ENCODE data around the gene CGREF1.

Gene CGREF1

DNA sequence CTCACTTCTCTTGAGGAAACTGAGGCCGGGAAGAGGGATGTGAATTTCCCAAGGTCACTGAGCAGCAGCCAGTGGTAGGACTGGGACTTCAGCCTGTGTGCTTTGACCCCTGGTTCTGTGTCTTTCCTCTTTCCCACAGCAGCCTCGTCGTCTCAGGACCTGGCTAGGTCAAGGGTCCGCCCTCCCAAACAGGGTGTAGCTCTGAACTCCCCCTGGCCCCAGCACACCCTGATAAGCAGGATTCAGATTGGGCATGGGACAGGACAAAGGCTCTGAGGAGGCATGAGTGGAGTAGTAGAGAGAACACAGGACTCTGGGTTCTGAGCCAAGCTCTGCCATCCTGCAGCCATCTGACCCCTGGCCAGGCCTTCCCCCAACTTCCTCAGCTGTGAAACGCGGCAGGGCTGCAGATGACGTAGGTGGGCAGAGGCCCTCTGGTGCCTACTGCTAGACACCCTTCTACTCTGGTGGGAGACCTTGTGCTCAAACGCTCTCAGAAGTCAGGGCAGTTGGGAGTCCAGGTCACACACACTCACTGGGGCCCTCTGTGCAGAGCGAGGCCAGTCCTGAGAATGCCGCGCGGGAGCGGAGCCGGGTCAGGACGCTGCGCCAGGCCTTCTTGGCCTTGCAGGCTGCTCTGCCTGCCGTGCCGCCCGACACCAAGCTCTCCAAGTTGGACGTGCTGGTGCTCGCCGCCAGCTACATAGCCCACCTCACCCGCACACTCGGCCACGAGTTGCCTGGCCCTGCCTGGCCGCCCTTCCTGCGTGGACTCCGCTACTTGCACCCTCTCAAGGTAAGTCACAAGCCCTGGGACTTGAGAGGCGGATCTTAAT, 30.9 kb upstream of the CGREF1 start:
- Histone ChIP-seq H3K9me3 (no peaks in the 10 kb centered on the region), H3K4me1 (no peaks in the 10 kb centered on the region), H3K4me3 (ENCODE audit: low read depth, low read length) (no peak overlapping the region), H3K36me3 (no peaks in the 10 kb centered on the region), H3K27me3 (no peaks in the 10 kb centered on the region)
- TF ChIP-seq, protein P1, sequence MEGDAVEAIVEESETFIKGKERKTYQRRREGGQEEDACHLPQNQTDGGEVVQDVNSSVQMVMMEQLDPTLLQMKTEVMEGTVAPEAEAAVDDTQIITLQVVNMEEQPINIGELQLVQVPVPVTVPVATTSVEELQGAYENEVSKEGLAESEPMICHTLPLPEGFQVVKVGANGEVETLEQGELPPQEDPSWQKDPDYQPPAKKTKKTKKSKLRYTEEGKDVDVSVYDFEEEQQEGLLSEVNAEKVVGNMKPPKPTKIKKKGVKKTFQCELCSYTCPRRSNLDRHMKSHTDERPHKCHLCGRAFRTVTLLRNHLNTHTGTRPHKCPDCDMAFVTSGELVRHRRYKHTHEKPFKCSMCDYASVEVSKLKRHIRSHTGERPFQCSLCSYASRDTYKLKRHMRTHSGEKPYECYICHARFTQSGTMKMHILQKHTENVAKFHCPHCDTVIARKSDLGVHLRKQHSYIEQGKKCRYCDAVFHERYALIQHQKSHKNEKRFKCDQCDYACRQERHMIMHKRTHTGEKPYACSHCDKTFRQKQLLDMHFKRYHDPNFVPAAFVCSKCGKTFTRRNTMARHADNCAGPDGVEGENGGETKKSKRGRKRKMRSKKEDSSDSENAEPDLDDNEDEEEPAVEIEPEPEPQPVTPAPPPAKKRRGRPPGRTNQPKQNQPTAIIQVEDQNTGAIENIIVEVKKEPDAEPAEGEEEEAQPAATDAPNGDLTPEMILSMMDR (IDR thresholded peaks at IDR 0.05; ENCODE audit: low read depth, low read length) = no peak
- no peak for DNase-seq

DNA sequence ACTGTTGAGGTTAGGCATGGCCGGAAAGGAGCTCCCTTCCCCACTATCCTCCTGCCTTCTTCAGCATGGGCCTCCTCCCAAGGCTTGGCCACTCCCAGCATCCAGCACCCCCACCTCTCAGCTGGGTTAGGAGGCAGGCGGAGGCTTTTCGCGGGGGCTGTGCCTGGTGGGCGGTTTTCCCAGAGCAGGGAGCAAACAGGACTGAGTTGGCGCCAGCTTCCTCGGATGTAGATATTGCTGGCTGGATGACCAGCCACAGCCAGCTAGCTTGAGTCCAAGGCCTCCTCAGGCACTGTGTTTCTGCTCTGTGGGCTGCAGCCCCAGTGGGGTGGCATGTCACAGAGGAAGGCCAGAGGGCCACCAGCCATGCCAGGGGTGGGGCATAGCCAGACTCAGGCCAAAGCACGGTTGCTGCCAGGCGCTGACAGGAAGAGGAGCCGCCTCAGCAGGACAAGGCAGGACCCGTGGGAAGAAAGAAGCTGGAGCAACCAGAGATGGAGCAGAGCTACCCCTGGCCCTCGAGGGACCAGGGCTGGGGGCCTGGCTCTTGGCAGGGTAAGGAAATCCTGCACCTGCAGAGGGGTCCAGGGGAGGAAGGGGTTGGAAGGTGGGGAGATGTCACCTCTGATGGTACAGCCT, 30.0 kb upstream of the CGREF1 start, which contains the start of gene TCF23:
TCF23 (plus strand) TSS at position 204 of the 639 bp plus-strand sequence; CDS start at position 334, 130 bp downstream.
- no peak for DNase-seq
- TF ChIP-seq, protein P1 (IDR thresholded peaks at IDR 0.05; ENCODE audit: low read depth, low read length) = no peak
- no peak within 1 kb of the TSS for H3K4me3 ChIP-seq (ENCODE audit: low read depth, low read length)
- no peaks in the 10 kb centered on the region for H3K9me3 ChIP-seq
- no peaks in the 10 kb centered on the region for H3K4me1 ChIP-seq
- no peaks in the 10 kb centered on the region for H3K27me3 ChIP-seq
- H3K36me3 ChIP-seq = no peaks in the 10 kb centered on the region

DNA sequence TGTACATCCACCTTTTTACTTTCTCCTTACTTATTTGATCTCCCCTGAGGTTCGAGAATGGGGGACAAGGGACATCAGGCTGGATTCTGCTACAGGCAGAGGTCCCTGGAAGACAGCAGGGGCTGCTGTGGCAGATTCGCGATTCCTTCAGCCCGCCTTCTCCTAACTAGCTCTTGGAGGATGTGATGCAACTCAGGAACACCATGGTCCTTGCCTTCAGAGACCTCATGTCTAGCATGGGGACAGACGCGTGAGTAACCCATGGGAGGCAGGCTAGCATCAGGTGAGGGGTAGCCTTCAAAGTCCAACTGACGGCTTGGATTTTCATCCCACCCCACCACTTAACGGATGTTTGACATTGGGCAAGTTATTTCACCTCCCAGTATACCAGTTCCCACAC, 29.0 kb upstream of the CGREF1 start:
- Histone ChIP-seq H3K4me3 (ENCODE audit: low read depth, low read length) (no peak overlapping the region), H3K9me3 (no peaks in the 10 kb centered on the region), H3K27me3 (no peaks in the 10 kb centered on the region), H3K4me1 (no peaks in the 10 kb centered on the region), H3K36me3 (no peaks in the 10 kb centered on the region)
- TF ChIP-seq, protein P1 (IDR thresholded peaks at IDR 0.05; ENCODE audit: low read depth, low read length) = no peak
- DNase-seq = no peak

DNA sequence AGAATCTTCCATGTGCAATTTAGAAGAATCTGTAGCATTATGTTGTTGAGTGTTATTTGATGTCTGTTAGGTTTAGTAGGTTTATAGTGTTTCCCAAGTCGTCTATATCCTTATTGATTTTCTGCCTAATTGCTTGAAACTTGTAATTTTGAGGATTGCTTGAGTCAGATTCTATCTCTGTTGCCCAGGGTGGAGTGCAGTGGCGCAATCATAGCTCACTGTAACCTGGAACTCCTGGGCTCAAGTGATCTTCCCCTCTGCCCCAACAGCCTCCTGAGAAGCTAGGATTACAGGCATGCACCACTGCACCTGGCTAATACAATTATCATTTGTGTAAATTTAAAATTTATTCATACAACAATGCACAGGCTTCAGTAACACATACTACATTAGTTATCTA, 26.8 kb upstream of the CGREF1 start:
- TF ChIP-seq, protein P1 (IDR thresholded peaks at IDR 0.05; ENCODE audit: low read depth, low read length) = no peak
- Histone ChIP-seq H3K4me1 (no peaks in the 10 kb centered on the region), H3K4me3 (ENCODE audit: low read depth, low read length) (no peak overlapping the region), H3K36me3 (no peaks in the 10 kb centered on the region), H3K27me3 (no peaks in the 10 kb centered on the region), H3K9me3 (no peaks in the 10 kb centered on the region)
- DNase-seq = no peak

DNA sequence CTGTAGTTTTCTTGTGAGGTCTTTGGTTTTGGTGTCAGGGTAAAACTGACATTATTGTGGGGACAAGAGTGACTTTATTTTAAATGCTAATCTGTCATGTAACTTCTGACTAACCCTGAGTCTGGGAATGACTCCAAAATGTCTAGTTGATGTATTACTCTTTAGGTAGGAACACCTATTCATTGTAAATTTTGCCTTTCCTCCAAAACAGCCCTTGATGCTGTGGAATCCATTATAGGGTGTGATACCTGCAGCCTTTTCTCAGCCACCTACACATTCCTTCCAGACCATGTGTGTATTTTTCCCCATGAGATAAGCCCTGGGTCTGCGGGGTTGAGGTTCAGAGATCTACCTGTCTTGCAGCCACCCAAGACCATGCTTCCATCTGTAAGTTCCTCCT, 24.4 kb upstream of the CGREF1 start:
- H3K4me1 ChIP-seq = no peaks in the 10 kb centered on the region
- no peaks in the 10 kb centered on the region for H3K9me3 ChIP-seq
- H3K27me3 ChIP-seq = no peaks in the 10 kb centered on the region
- DNase-seq = no peak
- no peak overlapping the region for H3K4me3 ChIP-seq (ENCODE audit: low read depth, low read length)
- no peaks in the 10 kb centered on the region for H3K36me3 ChIP-seq
- TF ChIP-seq, protein P1 (IDR thresholded peaks at IDR 0.05; ENCODE audit: low read depth, low read length) = no peak

DNA sequence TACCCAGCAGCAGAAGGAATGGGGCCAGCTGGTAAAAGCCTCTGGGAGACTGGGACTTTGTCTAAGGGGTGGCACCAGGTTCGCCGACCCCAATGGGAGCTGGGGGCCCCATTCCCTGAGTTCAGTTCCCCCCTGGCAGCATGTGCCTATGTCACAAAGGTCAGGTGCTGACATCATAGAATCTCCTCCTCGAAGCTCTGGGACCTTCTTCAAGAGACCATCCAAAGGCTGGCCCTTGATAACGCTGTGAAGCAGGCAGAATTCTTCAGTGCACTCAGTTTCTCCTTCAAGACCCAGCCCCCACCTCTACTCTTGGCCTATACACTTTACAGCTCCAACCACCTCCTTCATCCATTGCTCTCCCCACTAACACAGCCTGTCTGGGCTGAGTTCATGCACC, 20.4 kb upstream of the CGREF1 start, which contains the start of gene PRR30:
PRR30 (minus strand) TSS at position 101 of the 400 bp plus-strand sequence. CDS start 1,081 bp downstream, outside the sequence.
- Histone ChIP-seq H3K4me1 (no peaks in the 10 kb centered on the region), H3K9me3 (no peaks in the 10 kb centered on the region), H3K4me3 (ENCODE audit: low read depth, low read length) (no peak within 1 kb of the TSS), H3K27me3 (no peaks in the 10 kb centered on the region), H3K36me3 (no peaks in the 10 kb centered on the region)
- TF ChIP-seq, protein P1 (IDR thresholded peaks at IDR 0.05; ENCODE audit: low read depth, low read length) = no peak
- no peak for DNase-seq
